GM12873 (cell line): ENCODE results near the gene ACTC1.

Experiments used
- CTCF ChIP-seq: IDR thresholded peaks from 2 replicates; pipeline ENCODE4 v1.5.1; 2012; ENCODE audit warnings: low read depth, mild to moderate bottlenecking, moderate library complexity, low read length, control low read depth; ENCODE audit not compliant: insufficient read depth; ENCODE audit errors: missing control alignments

The ACTC1 gene

DNA sequence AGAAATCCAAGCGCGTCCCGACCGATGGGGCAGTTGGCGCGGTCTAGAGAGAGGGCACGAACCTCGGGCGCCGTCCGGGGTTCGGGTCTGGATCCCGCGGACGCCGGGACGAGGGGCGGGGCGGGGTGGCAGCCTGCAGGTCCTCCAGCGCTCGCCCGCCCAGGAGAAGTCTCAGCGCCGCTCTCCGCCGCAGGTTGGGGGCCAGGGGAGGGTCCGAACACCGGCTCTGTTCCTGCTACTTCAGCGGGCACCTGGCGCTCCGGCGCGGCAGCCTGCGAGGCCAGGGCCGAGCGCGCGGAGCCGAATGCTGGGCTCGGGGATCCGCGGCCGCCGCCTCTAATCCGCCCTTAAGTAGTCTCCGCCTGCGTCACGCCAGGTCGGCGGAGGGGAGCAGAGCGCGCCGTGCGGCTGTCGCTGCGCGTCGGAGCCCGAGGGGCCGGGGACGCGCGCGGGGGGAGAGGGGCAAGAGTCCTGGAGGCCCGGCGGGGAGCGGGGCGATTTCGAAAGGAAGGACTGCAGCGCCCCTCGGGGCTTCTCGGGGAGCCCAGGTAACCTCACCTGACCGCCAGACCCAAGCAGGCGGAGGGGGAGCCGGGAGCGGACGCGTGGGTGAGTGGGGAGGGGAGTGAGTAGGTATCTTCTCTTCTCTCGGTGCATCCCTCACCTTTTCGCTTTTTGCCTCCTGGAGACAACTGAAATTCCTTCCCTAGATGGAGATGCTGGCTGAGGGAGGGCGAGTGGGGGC lies 40.5 kb downstream of the ACTC1 start, which contains the start of gene GJD2:
GJD2 (minus strand) TSS at position 325 of the 745 bp plus-strand sequence. CDS start 510 bp downstream, outside the sequence.
- no peak for TF ChIP-seq CTCF

DNA sequence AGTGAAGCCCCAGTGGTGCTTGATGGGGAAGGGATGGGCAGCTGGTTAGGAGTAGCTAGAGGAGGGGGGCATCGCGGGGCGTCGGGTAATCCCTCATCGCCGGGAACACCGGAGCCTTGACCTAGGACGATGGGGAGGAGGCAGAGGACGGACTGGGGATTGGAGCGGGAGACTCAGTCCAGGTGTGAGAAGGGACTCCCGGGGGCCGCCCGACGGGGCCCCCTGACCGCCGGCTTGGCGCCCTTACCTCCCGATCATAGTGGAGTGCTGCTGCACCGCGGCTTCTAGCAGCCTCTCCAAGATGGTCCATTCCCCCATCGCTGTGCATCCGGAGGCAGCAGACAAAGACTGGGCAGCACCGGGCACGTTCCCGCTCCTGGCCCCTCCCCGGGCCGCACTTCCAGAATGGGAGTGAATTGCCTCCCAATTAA lies 41.2 kb downstream of the ACTC1 start:
- TF ChIP-seq CTCF, result no peak

- no peak for TF ChIP-seq CTCF
These were observed 42.0 kb downstream of the ACTC1 start for GRCh38 chr15:34753236-34753894.

GRCh38 chr15:34749691-34750090 lies 45.7 kb downstream of the ACTC1 start:
- TF ChIP-seq CTCF, result no peak
